Hepatocyte (in vitro differentiated cells): Measurements from ENCODE around the gene ZNF565.

ENCODE experiments used
- CTCF ChIP-seq: fragments of 200-600 bp; sonication (generic); IDR thresholded peaks from 2 replicates; pipeline ENCODE4 v1.5.1; 2016; ENCODE audit warnings: antibody characterized with exemption, mild to moderate bottlenecking; ENCODE audit not compliant: poor library complexity
- EZH2 ChIP-seq: fragments of 200-600 bp; sonication (generic); IDR thresholded peaks from 2 replicates; pipeline ENCODE4 v1.6.1; 2016; ENCODE audit warnings: antibody characterized with exemption, mild to moderate bottlenecking, borderline replicate concordance
- EZH2phosphoT487 ChIP-seq: fragments of 200-600 bp; sonication (generic); IDR thresholded peaks from one replicate; pipeline ENCODE4 v1.6.1; 2018; ENCODE audit warnings: antibody characterized with exemption, mild to moderate bottlenecking, low read depth, moderate library complexity; ENCODE audit not compliant: unreplicated experiment, severe bottlenecking

DNA sequence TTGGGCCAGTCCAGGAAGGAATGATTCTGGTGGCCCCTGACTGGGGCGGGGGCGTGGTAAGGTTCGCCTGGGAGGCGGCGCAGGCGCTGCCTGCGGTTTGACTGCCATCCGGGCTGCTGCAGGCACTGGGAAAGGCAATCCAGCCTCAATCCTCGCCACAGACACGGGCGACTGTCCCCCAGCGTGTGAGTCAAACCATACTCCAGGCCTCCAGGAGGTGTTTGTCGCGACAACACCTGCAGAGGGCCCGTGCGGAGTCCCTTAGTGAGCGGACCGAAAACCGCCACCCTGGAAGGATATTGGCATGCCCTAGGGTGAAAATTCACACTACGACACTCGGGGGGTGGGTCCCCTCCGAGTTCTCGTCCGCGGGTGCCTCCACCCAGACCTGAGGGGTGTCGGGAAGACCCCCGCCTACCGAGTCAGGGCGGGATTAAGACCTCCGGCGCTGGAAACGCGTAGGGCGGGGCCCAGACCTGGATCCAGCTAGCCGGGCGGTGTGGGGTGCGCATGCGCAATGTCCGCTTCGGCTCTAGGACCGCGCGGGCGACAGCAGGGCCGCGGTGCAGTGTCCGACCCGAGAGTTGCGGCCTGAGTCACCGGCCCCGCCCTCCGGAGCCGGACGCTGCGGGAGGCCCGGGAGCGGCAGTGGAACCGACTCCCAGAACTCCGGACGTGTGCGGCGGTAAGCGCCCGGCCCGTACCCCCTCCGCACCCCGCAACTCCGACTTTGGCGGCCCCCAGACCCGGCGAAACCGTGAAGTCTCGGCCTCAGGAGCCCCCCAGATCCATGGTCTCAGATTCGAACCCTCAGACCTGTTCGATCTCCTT, 74.8 kb downstream of the ZNF565 start, which contains the start of gene CAPNS1:
- no peak for TF ChIP-seq EZH2
- TF ChIP-seq CTCF = peak; percentile 2
- TF ChIP-seq EZH2phosphoT487 = no peak
